NT2/D1 (cell line): Measurements from ENCODE around the gene HRK.

Experiments used
- DNase-seq: peaks from one replicate; pipeline ENCODE4 v3.0.0-alpha.2; 2011; ENCODE audit warnings: low read depth, low spot score
- H3K27me3 ChIP-seq: 2 replicates; pipeline ENCODE4 v1.6.0; 2011; ENCODE audit warnings: mild to moderate bottlenecking; ENCODE audit not compliant: insufficient read length, insufficient read depth
- H3K36me3 ChIP-seq: 2 replicates; pipeline ENCODE4 v1.6.1; 2011; ENCODE audit warnings: mild to moderate bottlenecking, low read length, mixed read lengths; ENCODE audit not compliant: insufficient read depth, insufficient read length
- H3K4me1 ChIP-seq: 2 replicates; pipeline ENCODE4 v1.5.1; 2011; ENCODE audit not compliant: insufficient read depth, insufficient read length
- H3K4me3 ChIP-seq: 2 replicates; pipeline ENCODE4 v1.5.1; 2011; ENCODE audit warnings: low read depth; ENCODE audit not compliant: insufficient read length
- H3K9ac ChIP-seq: 2 replicates; pipeline ENCODE4 v1.6.0; 2011; ENCODE audit warnings: low read depth; ENCODE audit not compliant: insufficient read length
- H3K9me3 ChIP-seq: 2 replicates; pipeline ENCODE4 v1.5.1; 2011; ENCODE audit warnings: mild to moderate bottlenecking, low read length; ENCODE audit not compliant: insufficient read depth
- SUZ12 ChIP-seq: IDR thresholded peaks from 2 replicates; pipeline ENCODE4 v1.6.1; 2011; ENCODE audit not compliant: insufficient read length, insufficient read depth; ENCODE audit errors: extremely low read depth
- YY1 ChIP-seq: IDR thresholded peaks from 2 replicates; pipeline ENCODE4 v1.6.1; 2011; ENCODE audit not compliant: insufficient read length, insufficient read depth
- ZNF274 ChIP-seq: IDR thresholded peaks from 2 replicates; pipeline ENCODE4 v1.6.1; 2011; ENCODE audit warnings: mild to moderate bottlenecking, low read depth, low read length

The HRK gene

DNA sequence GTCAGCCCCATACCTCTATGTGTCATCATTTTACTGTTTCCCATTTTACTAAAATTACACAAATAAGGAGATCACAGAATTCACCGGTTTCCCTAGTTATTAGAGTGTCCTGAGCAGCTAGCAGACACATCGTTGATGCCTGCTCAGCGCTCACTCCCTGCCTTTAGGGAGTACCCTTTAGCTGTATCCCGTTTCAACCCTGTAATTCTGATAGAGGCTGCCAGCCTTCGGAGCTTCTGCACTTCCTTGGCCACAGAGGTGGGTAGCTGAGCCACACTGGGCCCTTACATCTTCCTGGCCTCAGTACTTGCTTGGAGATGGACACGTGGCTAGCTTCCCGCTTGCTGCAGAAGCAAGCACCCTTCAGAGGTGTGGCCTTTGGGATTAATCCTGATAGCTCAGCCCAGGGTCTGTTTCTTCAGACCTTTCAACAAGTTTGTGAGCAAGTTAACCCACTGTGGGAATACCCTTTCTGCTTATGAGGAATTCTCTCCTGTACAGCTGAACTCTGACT lies 15.2 kb upstream of the HRK start:
- Histone ChIP-seq H3K4me3 (no peak overlapping the region), H3K27me3 (no peaks in the 10 kb centered on the region), H3K9me3 (no peaks in the 10 kb centered on the region), H3K36me3 (no peaks in the 10 kb centered on the region), H3K4me1 (no peaks in the 10 kb centered on the region), H3K9ac (no peak overlapping the region)
- DNase-seq: no peak
- no peak for TF ChIP-seq SUZ12
- TF ChIP-seq YY1: no peak
- TF ChIP-seq ZNF274: no peak

DNA sequence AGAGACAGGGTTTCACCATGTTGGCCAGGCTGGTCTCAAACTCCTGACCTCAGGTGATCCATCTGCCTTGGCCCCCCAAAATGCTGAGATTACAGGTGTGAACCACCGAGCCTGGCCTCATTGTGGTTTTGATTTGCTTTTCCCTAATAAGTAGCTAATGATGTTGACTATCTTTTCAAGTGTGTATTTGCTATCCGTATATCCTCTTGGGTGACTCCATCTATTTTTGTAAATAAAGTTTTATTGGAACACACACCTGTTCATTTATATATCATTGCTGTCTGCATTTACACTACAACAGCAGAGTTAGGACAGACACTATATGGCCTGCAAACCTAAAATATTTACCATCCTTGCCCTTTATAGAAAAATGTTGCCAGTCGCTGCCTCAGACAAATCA lies 13.7 kb upstream of the HRK start:
- no peaks in the 10 kb centered on the region for H3K36me3 ChIP-seq
- no peaks in the 10 kb centered on the region for H3K9me3 ChIP-seq
- DNase-seq: no peak
- no peaks in the 10 kb centered on the region for H3K27me3 ChIP-seq
- no peak overlapping the region for H3K9ac ChIP-seq
- no peak for TF ChIP-seq YY1
- no peak for TF ChIP-seq ZNF274
- TF ChIP-seq SUZ12: no peak
- no peak overlapping the region for H3K4me3 ChIP-seq
- no peaks in the 10 kb centered on the region for H3K4me1 ChIP-seq

DNA sequence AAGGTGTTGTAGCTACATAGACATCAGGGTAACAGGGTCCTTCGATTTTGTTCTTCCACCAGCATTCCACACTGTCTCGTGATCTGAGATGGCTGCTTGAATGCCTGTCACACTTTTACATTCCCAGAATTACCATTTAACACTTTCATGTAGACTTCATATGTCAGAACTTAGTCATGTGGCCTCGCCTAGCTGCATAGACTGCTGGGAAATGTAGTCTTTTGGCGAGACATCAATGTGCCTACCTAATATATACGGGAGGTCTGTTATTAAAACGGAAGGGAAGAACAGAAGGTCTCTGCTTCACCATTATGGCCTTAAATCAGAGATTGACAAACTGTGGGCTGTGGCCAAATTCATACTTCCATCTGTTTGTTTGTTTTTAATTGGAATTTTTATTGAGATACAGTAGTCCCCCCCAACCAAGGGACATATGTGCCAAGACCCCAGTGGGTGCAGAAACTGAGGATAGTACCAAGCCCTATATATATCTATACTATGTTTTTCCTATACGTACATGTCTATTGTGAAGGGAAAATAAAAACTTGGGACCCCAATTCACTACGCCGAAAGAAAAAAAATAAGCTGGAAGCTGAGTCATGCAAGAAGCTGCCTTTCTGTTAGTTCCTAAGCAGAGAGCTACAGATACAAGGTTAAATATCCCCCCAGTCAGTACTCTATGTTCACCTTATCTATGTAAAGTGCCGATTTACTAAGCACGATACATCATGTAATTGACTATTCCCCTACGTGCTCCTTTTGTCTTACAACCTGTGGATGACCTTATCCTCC lies 11.3 kb upstream of the HRK start:
- no peak overlapping the region for H3K4me3 ChIP-seq
- TF ChIP-seq YY1 (no peak), ZNF274 (no peak), SUZ12 (no peak)
- no peaks in the 10 kb centered on the region for H3K27me3 ChIP-seq
- no peaks in the 10 kb centered on the region for H3K4me1 ChIP-seq
- no peak for DNase-seq
- H3K36me3 ChIP-seq: no peaks in the 10 kb centered on the region
- H3K9ac ChIP-seq: no peak overlapping the region
- H3K9me3 ChIP-seq: no peaks in the 10 kb centered on the region

DNA sequence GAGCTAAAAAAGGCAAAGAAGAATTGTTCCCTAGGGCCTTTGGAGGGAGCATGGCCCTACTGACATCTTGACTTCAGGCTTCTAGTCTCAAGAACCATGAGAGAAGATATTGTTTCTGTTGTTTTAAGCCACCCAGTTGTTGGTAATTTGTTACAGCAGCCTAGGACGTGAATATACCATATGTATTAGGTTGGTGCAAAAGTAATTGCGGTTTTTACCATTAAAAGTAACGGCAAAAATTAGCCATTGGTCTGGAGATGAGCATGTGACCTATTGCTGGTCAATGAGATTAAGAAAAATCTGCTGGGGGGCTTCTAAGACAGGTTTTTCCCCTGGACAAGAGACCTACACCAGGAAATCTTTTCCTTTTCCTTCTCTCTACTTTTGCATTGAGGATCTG lies 9.8 kb upstream of the HRK start:
- DNase-seq: no peak
- H3K9ac ChIP-seq: no peak overlapping the region
- H3K4me1 ChIP-seq: no peaks in the 10 kb centered on the region
- TF ChIP-seq SUZ12: no peak
- TF ChIP-seq ZNF274: no peak
- no peak for TF ChIP-seq YY1
- H3K36me3 ChIP-seq: no peaks in the 10 kb centered on the region
- H3K9me3 ChIP-seq: no peaks in the 10 kb centered on the region
- H3K4me3 ChIP-seq: no peak overlapping the region
- no peaks in the 10 kb centered on the region for H3K27me3 ChIP-seq

DNA sequence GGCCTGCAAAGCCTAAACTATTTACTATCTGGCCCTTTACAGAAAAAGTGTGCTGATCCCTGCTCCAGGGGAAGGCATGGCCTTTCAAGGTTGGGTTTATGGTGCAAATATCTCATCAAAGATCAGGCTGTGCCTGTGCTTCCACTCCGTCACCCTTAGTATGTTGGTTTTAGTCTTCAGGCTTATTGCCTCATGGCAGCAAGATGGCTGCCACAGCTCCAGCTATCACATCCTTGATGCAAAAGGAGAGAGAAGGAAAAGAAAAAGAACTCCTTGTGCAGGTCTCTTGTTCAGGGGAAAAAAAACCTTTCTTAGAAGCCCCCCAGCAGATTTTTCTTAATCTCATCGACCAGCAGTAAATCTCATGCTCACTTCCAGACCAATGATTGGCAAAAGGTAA lies 9.1 kb upstream of the HRK start:
- Histone ChIP-seq H3K36me3 (no peaks in the 10 kb centered on the region), H3K4me1 (no peaks in the 10 kb centered on the region), H3K9ac (no peak overlapping the region), H3K27me3 (no peaks in the 10 kb centered on the region), H3K4me3 (no peak overlapping the region), H3K9me3 (no peaks in the 10 kb centered on the region)
- TF ChIP-seq YY1: no peak
- no peak for TF ChIP-seq ZNF274
- no peak for TF ChIP-seq SUZ12
- DNase-seq: no peak

DNA sequence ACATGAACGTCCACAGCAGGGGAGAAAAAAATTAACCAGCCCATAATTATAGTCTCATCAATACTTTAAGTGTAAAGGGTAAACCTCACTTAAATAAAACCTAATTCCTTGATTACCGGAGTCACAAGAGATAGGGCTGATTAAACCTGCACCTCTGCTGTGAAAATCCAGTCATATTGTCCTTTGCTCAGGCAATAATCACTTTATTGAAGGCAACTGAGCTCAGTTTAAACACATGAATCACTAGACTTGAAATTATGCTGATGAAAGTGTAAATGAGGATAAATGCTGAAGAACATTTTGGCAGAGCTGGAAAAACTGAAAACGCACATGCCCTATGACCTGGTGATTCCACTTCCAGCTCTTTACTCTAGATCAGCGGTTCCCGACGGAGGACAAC lies 6.7 kb upstream of the HRK start:
- Histone ChIP-seq H3K4me3 (no peak overlapping the region), H3K4me1 (no peaks in the 10 kb centered on the region), H3K36me3 (no peaks in the 10 kb centered on the region), H3K9ac (no peak overlapping the region), H3K27me3 (peaks cover 21% of the 10 kb centered on the region), H3K9me3 (no peaks in the 10 kb centered on the region)
- DNase-seq: no peak
- TF ChIP-seq YY1: no peak
- TF ChIP-seq ZNF274: no peak
- no peak for TF ChIP-seq SUZ12

DNA sequence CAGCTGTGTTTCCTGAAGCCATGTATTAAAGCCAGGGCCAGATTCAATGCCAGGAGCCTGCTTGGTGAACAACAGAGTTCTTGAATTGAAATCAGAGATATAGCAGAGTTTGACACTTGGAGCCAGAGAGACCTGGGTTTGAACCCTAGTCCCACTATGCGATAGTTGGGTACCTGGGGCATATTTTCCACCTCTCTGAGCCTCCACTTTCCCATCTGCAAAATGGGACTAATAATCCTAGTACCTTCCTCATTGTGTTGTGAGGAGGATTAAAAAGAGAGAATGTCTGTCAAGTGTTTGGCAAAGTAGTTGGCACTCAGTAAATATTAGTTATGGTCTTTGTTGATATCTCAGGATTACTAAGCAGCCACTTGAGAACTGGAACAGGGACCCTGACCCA lies 6.0 kb upstream of the HRK start:
- no peak for TF ChIP-seq ZNF274
- TF ChIP-seq YY1: no peak
- no peak overlapping the region for H3K4me3 ChIP-seq
- H3K9me3 ChIP-seq: no peaks in the 10 kb centered on the region
- no peaks in the 10 kb centered on the region for H3K4me1 ChIP-seq
- no peak for DNase-seq
- H3K9ac ChIP-seq: no peak overlapping the region
- no peaks in the 10 kb centered on the region for H3K36me3 ChIP-seq
- peaks cover 28% of the 10 kb centered on the region for H3K27me3 ChIP-seq

DNA sequence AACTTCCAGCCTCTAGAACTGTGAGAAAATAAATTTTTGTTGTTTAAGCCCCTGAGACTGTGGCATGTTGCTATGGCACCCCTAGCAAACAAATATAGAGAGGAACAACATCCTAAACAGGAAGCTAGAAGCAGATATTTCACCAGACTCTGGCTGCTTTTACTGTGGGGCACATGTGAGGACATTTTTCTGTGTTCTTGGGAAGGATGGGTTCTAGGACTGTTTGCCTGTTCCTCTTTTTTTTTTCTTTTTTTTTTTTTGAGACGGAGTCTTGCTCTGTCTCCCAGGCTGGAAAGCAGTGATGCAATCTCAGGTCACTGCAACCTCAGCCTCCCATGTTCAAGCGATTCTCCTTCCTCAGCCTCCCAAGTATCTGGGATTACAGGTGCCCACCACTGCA lies 4.2 kb upstream of the HRK start:
- Histone ChIP-seq H3K4me1 (no peaks in the 10 kb centered on the region), H3K9ac (no peak overlapping the region), H3K27me3 (peaks cover 42% of the 10 kb centered on the region), H3K9me3 (no peaks in the 10 kb centered on the region), H3K36me3 (no peaks in the 10 kb centered on the region), H3K4me3 (no peak overlapping the region)
- DNase-seq: no peak
- TF ChIP-seq ZNF274: no peak
- TF ChIP-seq SUZ12: no peak
- TF ChIP-seq YY1: no peak
